HepG2 (cell line): ENCODE results near the gene HAPLN1. TPM values are rescaled to one million over a fixed set of nuclear protein-coding genes. Genes with fewer than 3 reads are reported as not detected.

Experiments used
- ATAC-seq: fragments of 200-7000 bp; cut with Tn5 transposase; 3 replicates; pipeline ENCODE4 v1.9.1; 2020; ENCODE audit warnings: mild to moderate bottlenecking, moderate library complexity
- BruUV-seq: library from RNA; stranded (reverse); fragments of 400-500 nt; replicated peaks from 2 replicates; lab custom pipeline; 2021; lab: Mats Ljungman, UMichigan
- CTCF ChIA-PET: fragments of 300-600 bp; formaldehyde crosslinking; extraction: SDS; loops from one replicate; lab custom pipeline; 2021; ENCODE audit warnings: low total read pairs, inconsistent platforms, low intra/inter-chr PET ratio; lab: Yijun Ruan, JAX
- POLR2A ChIA-PET: fragments of 350-600 bp; sonication (Branson Sonifier 250); formaldehyde crosslinking; loops from one replicate; lab custom pipeline; 2020; ENCODE audit warnings: antibody characterized with exemption, inconsistent platforms; lab: Yijun Ruan, JAX
- DNase-seq: peaks from one replicate; pipeline ENCODE4 v3.0.0-alpha.2; 2015; ENCODE audit warnings: low spot score
- FAIRE-seq: peaks from 3 replicates; lab custom pipeline; 2011; peaks lifted over from hg19 to GRCh38; lab: Jason Lieb, UNC
- H2AFZ ChIP-seq: one replicate; pipeline ENCODE4 v1.6.1; 2011; ENCODE audit warnings: low read length, inconsistent platforms
- H3K27ac ChIP-seq: fragments of 300-600 bp; 3 replicates; pipeline ENCODE4 v1.8.0; 2011; ENCODE audit warnings: mixed run types, mild to moderate bottlenecking, mixed read lengths, low read length, inconsistent platforms; ENCODE audit not compliant: insufficient read depth; ENCODE audit errors: extremely low read length
- H3K27me3 ChIP-seq, 2 experiments: fragments of 200-600 bp in 1 of 2; 2 replicates in 1 of 2; 3 replicates in 1 of 2; pipeline versions ENCODE4 v1.6.0 to v1.8.0; 2011; ENCODE audit warnings: low read length in 2 of 2, mild to moderate bottlenecking in 2 of 2, moderate library complexity in 2 of 2, inconsistent platforms in 1 of 2; ENCODE audit not compliant: insufficient read depth in 2 of 2, control insufficient read depth in 1 of 2
- H3K36me3 ChIP-seq, 2 experiments: fragments of 200-600 bp in 1 of 2; replicated peaks in 1 of 2; 2 replicates in 1 of 2; 3 replicates in 1 of 2; pipeline versions ENCODE4 v1.5.1 to v1.8.0; 2011; ENCODE audit warnings: low read length in 2 of 2, inconsistent platforms in 1 of 2; ENCODE audit not compliant: insufficient read depth in 2 of 2, control insufficient read depth in 1 of 2
- H3K4me1 ChIP-seq: 2 replicates; pipeline ENCODE4 v1.5.1; 2012; ENCODE audit warnings: low read length, inconsistent platforms; ENCODE audit not compliant: insufficient read depth
- H3K4me2 ChIP-seq: 2 replicates; pipeline ENCODE4 v1.6.0; 2011; ENCODE audit warnings: low read depth, low read length, inconsistent platforms
- H3K4me3 ChIP-seq, 3 experiments: fragments of 200-600 bp in 1 of 3; sonication (generic), shearing (Covaris generic) in 1 of 3; replicated peaks in 1 of 3; 2 replicates each; pipeline ENCODE4 v1.5.1; 2011 to 2016; ENCODE audit warnings: low read length in 3 of 3, inconsistent platforms in 2 of 3, low read depth in 2 of 3, mild to moderate bottlenecking in 2 of 3, control low read depth in 1 of 3, mixed read lengths in 1 of 3; ENCODE audit not compliant: insufficient read depth in 1 of 3
- H3K79me2 ChIP-seq: one replicate; pipeline ENCODE4 v1.6.1; 2011; ENCODE audit warnings: low read length, inconsistent platforms; ENCODE audit not compliant: insufficient read depth
- H3K9ac ChIP-seq: 2 replicates; pipeline ENCODE4 v1.6.0; 2011; ENCODE audit warnings: mild to moderate bottlenecking, low read depth, low read length, inconsistent platforms; ENCODE audit not compliant: insufficient read depth
- H3K9me3 ChIP-seq: 2 replicates; pipeline ENCODE4 v1.5.1; 2012; ENCODE audit warnings: mild to moderate bottlenecking, low read length
- H4K20me1 ChIP-seq: 2 replicates; pipeline ENCODE4 v1.6.0; 2011; ENCODE audit warnings: inconsistent platforms, mild to moderate bottlenecking, low read length, moderate library complexity; ENCODE audit not compliant: insufficient read depth
- CENPT ChIP-seq: sonication (generic); formaldehyde crosslinking; IDR thresholded peaks from 2 replicates; pipeline ENCODE4 v1.8.0; 2022; ENCODE audit warnings: low read depth, mild to moderate bottlenecking, moderate library complexity, missing genetic modification reagents
- FOXM1 ChIP-seq: sonication (generic); formaldehyde crosslinking; IDR thresholded peaks from 2 replicates; pipeline ENCODE4 v1.5.0; 2020; ENCODE audit warnings: missing genetic modification reagents
- RFX1 ChIP-seq: fragments of 450-650 bp; IDR thresholded peaks from 2 replicates; pipeline ENCODE4 v1.6.1; 2017
- SMC3 ChIP-seq: IDR thresholded peaks from 2 replicates; pipeline ENCODE4 v1.6.1; 2011; ENCODE audit warnings: low read length, improper control_type of control experiment
- ZBTB38 ChIP-seq: sonication (generic); formaldehyde crosslinking; IDR thresholded peaks from 2 replicates; pipeline ENCODE4 v1.5.1; 2020; ENCODE audit warnings: mild to moderate bottlenecking, missing genetic modification reagents
- ZFP62 ChIP-seq: sonication (generic); formaldehyde crosslinking; IDR thresholded peaks from 2 replicates; pipeline ENCODE4 v1.4.0; 2020; ENCODE audit warnings: missing genetic modification reagents
- ZNF17 ChIP-seq: sonication (generic); formaldehyde crosslinking; IDR thresholded peaks from 2 replicates; pipeline ENCODE4 v1.5.0; 2020; ENCODE audit warnings: mild to moderate bottlenecking, missing genetic modification reagents
- ZNF251 ChIP-seq: sonication (generic); formaldehyde crosslinking; IDR thresholded peaks from 2 replicates; pipeline ENCODE4 v1.9.0; 2021; ENCODE audit warnings: mild to moderate bottlenecking, missing genetic modification reagents
- ZNF333 ChIP-seq: sonication (generic); formaldehyde crosslinking; IDR thresholded peaks from 2 replicates; pipeline ENCODE4 v1.4.0; 2020; ENCODE audit warnings: mild to moderate bottlenecking, missing genetic modification reagents, borderline replicate concordance
- ZNF878 ChIP-seq: sonication (generic); formaldehyde crosslinking; IDR thresholded peaks from 2 replicates; pipeline ENCODE4 v1.8.1; 2023; ENCODE audit warnings: mild to moderate bottlenecking, missing genetic modification reagents, moderate library complexity
- ZSCAN31 ChIP-seq: sonication (generic); formaldehyde crosslinking; IDR thresholded peaks from 2 replicates; pipeline ENCODE4 v1.5.0; 2020; ENCODE audit warnings: low read depth, mild to moderate bottlenecking, missing genetic modification reagents
- WGBS: methylation state at CpG from one replicate; pipeline ENCODE4 v1.1.6; 2017; ENCODE audit warnings: low lambda C conversion rate; 5-methylcytosine and 5-hydroxymethylcytosine counted together
- in situ Hi-C: cut with HindIII; loops from 2 replicates; pipeline ENCODE4 v1.10.0; 2017; ENCODE audit warnings: low pct_unique_long_range_greater_than_20kb; ENCODE audit not compliant: extremely low pct_ligation_motif_present
- intact Hi-C: fragments of 100-400 bp; cut with micrococcal nuclease; formaldehyde crosslinking; loops from one replicate; pipeline ENCODE4 v1.10.0; 2022; ENCODE audit not compliant: unreplicated experiment
- polyA plus RNA-seq, 8 experiments: library from polyadenylated mRNA; depleted of rRNA in 3 of 8; stranded (reverse) in 7 of 8; unstranded in 1 of 8; fragments of >200 nt; fragmentation: Illumina TruSeq in 4 of 8; extraction: Trizol in 4 of 8; gene quantifications; 2 replicates each; pipeline versions ENCODE4 v1.2.1 to v1.2.3, GENCODE V29; 2011 to 2016; ENCODE audit warnings: low read depth in 4 of 8, missing spikeins in 1 of 8, mixed read lengths in 1 of 8; ENCODE audit not compliant: insufficient read depth in 1 of 8
- total RNA-seq, 5 experiments: library from RNA; depleted of rRNA; stranded (reverse); fragments of >200 nt; fragmentation: Illumina TruSeq; extraction: Trizol; gene quantifications; 2 replicates each; pipeline ENCODE4 v1.2.3, GENCODE V29; 2016; ENCODE audit warnings: low read depth in 1 of 5
- TF ChIP-seq, protein P1 (sequence below): IDR thresholded peaks from 2 replicates; pipeline ENCODE4 v1.6.1; 2018; ENCODE audit warnings: missing genetic modification reagents, mild to moderate bottlenecking, missing compliant biosample characterization
- TF ChIP-seq, protein P2 (sequence below): sonication (generic); formaldehyde crosslinking; IDR thresholded peaks from 2 replicates; pipeline ENCODE4 v1.5.1; 2020; ENCODE audit warnings: mild to moderate bottlenecking, missing genetic modification reagents, borderline replicate concordance
- TF ChIP-seq, protein P3 (sequence below): sonication (generic); formaldehyde crosslinking; IDR thresholded peaks from 2 replicates; pipeline ENCODE4 v1.4.0; 2020; ENCODE audit warnings: mild to moderate bottlenecking, missing genetic modification reagents, borderline replicate concordance
- TF ChIP-seq, protein P4 (sequence below): sonication (generic); formaldehyde crosslinking; IDR thresholded peaks from 2 replicates; pipeline ENCODE4 v1.5.1; 2020; ENCODE audit warnings: mild to moderate bottlenecking, missing genetic modification reagents, borderline replicate concordance

The HAPLN1 gene
- total and polyA plus RNA-seq, 2 of the 13 experiments (the other 11 are each of a cell fraction or from before 2014, with no cell fraction given), result not detected

DNA sequence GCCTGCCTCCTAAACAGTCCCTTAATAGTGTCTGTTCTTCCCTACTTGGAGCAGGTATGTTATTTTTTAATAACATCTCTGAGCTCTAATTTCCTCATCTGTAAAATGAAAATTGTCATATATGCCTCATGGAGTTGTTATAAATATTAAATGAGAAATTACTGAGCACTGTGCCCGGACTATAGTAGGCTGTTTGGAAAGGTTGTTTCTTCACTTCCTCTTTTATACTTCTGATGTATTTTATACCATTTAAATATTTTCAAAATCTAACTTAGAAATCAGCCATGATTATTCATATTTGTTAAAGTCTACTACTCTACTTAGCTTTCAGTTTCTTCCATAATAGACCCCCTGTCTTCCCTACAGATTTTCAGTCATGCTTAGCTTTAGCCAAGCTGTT lies 30.5 kb upstream of the HAPLN1 start:
- no peak overlapping the region for H3K27ac ChIP-seq
- H3K4me1 ChIP-seq, result no peaks in the 10 kb centered on the region
- H4K20me1 ChIP-seq, result no peaks in the 10 kb centered on the region
- no peaks in the 10 kb centered on the region for H3K79me2 ChIP-seq
- no peak for DNase-seq
- in situ Hi-C loops (no loop called here), intact Hi-C loops (no loop called here)
- no peak overlapping the region for H2AFZ ChIP-seq
- H3K4me3 ChIP-seq, result no peak overlapping the region
- H3K36me3 ChIP-seq, result no peaks in the 10 kb centered on the region
- no peak overlapping the region for H3K9ac ChIP-seq
- no peaks in the 10 kb centered on the region for H3K9me3 ChIP-seq
- POLR2A ChIA-PET, result no interaction called here
- H3K27me3 ChIP-seq, result no peaks in the 10 kb centered on the region
- CTCF ChIA-PET, result no interaction called here
- no peak for FAIRE-seq
- ATAC-seq, result no peak
- WGBS, result 0% methylated on average over 1 of the region's 1 CpG
- H3K4me2 ChIP-seq, result no peak overlapping the region
- no TSS peak for BruUV-seq
- no peak for TF ChIP-seq ZNF878 (CRISPR knock-in tag)
- no peak for TF ChIP-seq ZFP62
- TF ChIP-seq RFX1, result no peak
- TF ChIP-seq, protein P1, sequence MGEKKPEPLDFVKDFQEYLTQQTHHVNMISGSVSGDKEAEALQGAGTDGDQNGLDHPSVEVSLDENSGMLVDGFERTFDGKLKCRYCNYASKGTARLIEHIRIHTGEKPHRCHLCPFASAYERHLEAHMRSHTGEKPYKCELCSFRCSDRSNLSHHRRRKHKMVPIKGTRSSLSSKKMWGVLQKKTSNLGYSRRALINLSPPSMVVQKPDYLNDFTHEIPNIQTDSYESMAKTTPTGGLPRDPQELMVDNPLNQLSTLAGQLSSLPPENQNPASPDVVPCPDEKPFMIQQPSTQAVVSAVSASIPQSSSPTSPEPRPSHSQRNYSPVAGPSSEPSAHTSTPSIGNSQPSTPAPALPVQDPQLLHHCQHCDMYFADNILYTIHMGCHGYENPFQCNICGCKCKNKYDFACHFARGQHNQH (CRISPR knock-in tag), result no peak
- no peak for TF ChIP-seq ZNF333 (CRISPR knock-in tag)
- TF ChIP-seq CENPT (CRISPR knock-in tag), result no peak
- TF ChIP-seq, protein P2, sequence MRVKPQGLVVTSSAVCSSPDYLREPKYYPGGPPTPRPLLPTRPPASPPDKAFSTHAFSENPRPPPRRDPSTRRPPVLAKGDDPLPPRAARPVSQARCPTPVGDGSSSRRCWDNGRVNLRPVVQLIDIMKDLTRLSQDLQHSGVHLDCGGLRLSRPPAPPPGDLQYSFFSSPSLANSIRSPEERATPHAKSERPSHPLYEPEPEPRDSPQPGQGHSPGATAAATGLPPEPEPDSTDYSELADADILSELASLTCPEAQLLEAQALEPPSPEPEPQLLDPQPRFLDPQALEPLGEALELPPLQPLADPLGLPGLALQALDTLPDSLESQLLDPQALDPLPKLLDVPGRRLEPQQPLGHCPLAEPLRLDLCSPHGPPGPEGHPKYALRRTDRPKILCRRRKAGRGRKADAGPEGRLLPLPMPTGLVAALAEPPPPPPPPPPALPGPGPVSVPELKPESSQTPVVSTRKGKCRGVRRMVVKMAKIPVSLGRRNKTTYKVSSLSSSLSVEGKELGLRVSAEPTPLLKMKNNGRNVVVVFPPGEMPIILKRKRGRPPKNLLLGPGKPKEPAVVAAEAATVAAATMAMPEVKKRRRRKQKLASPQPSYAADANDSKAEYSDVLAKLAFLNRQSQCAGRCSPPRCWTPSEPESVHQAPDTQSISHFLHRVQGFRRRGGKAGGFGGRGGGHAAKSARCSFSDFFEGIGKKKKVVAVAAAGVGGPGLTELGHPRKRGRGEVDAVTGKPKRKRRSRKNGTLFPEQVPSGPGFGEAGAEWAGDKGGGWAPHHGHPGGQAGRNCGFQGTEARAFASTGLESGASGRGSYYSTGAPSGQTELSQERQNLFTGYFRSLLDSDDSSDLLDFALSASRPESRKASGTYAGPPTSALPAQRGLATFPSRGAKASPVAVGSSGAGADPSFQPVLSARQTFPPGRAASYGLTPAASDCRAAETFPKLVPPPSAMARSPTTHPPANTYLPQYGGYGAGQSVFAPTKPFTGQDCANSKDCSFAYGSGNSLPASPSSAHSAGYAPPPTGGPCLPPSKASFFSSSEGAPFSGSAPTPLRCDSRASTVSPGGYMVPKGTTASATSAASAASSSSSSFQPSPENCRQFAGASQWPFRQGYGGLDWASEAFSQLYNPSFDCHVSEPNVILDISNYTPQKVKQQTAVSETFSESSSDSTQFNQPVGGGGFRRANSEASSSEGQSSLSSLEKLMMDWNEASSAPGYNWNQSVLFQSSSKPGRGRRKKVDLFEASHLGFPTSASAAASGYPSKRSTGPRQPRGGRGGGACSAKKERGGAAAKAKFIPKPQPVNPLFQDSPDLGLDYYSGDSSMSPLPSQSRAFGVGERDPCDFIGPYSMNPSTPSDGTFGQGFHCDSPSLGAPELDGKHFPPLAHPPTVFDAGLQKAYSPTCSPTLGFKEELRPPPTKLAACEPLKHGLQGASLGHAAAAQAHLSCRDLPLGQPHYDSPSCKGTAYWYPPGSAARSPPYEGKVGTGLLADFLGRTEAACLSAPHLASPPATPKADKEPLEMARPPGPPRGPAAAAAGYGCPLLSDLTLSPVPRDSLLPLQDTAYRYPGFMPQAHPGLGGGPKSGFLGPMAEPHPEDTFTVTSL (CRISPR knock-in tag), result no peak
- TF ChIP-seq, protein P3, sequence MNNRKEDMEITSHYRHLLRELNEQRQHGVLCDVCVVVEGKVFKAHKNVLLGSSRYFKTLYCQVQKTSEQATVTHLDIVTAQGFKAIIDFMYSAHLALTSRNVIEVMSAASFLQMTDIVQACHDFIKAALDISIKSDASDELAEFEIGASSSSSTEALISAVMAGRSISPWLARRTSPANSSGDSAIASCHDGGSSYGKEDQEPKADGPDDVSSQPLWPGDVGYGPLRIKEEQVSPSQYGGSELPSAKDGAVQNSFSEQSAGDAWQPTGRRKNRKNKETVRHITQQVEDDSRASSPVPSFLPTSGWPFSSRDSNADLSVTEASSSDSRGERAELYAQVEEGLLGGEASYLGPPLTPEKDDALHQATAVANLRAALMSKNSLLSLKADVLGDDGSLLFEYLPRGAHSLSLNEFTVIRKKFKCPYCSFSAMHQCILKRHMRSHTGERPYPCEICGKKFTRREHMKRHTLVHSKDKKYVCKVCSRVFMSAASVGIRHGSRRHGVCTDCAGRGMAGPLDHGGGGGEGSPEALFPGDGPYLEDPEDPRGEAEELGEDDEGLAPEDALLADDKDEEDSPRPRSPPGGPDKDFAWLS (CRISPR knock-in tag), result no peak
- no peak for TF ChIP-seq FOXM1 (CRISPR knock-in tag)
- TF ChIP-seq SMC3, result no peak
- TF ChIP-seq ZNF251 (CRISPR knock-in tag), result no peak
- TF ChIP-seq ZBTB38 (CRISPR knock-in tag), result no peak
- TF ChIP-seq ZSCAN31 (CRISPR knock-in tag), result no peak
- no peak for TF ChIP-seq ZNF17 (CRISPR knock-in tag)
- TF ChIP-seq, protein P4, sequence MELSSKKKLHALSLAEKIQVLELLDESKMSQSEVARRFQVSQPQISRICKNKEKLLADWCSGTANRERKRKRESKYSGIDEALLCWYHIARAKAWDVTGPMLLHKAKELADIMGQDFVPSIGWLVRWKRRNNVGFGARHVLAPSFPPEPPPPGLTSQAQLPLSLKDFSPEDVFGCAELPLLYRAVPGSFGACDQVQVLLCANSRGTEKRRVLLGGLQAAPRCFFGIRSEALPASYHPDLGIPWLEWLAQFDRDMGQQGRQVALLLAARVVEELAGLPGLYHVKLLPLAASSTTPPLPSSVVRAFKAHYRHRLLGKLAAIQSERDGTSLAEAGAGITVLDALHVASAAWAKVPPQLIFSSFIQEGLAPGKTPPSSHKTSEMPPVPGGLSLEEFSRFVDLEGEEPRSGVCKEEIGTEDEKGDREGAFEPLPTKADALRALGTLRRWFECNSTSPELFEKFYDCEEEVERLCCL, result no peak
